ENCODE results near the gene COL19A1. TPM values are rescaled to one million over a fixed set of nuclear protein-coding genes. Genes with fewer than 3 reads are reported as not detected.

Gene COL19A1
- total and polyA plus RNA-seq, 3 donors from 2014 or later: 0.30 to 2.5 (median 1.4) TPM

GRCh38 chr6:70175770-70176169 is 309.4 kb downstream of the COL19A1 start:
- Histone ChIP-seq H3K9me3 (no peaks in the 10 kb centered on the region), H3K27ac (no peak overlapping the region), H3K36me3 (ENCODE audit: low read depth, missing control alignments) (no peaks in the 10 kb centered on the region), H3K4me1 (no peaks in the 10 kb centered on the region), H3K4me3 (no peak overlapping the region), H3K27me3 (no peaks in the 10 kb centered on the region)
- DNase-seq: no peak
- intact Hi-C loops (cut with DNase I; ENCODE audit: low total_unique reads): no loop called here
- 56 to 58% methylated on average over 2 of the region's 2 CpGs for WGBS, 2 donors
- TF ChIP-seq POLR2A (IDR thresholded peaks at IDR 0.05): no peak
- TF ChIP-seq CTCF (IDR thresholded peaks at IDR 0.05): no peak

GRCh38 chr6:70176842-70177550 is 310.6 kb downstream of the COL19A1 start:
- no peak for DNase-seq
- TF ChIP-seq POLR2A (IDR thresholded peaks at IDR 0.05): no peak
- no peak for TF ChIP-seq CTCF (IDR thresholded peaks at IDR 0.05)
- no peak overlapping the region for H3K4me3 ChIP-seq
- H3K27me3 ChIP-seq: no peaks in the 10 kb centered on the region
- intact Hi-C loops (cut with DNase I; ENCODE audit: low total_unique reads): no loop called here
- 82 to 89% methylated on average over 3 of the region's 3 CpGs for WGBS, 2 donors
- no peaks in the 10 kb centered on the region for H3K4me1 ChIP-seq
- no peaks in the 10 kb centered on the region for H3K36me3 ChIP-seq (ENCODE audit: low read depth, missing control alignments)
- H3K9me3 ChIP-seq: no peaks in the 10 kb centered on the region
- no peak overlapping the region for H3K27ac ChIP-seq

GRCh38 chr6:70180183-70180900 is 314.0 kb downstream of the COL19A1 start:
- 88 to 91% methylated on average over 2 of the region's 2 CpGs for WGBS, 2 donors
- no peak overlapping the region for H3K27ac ChIP-seq
- no peaks in the 10 kb centered on the region for H3K27me3 ChIP-seq
- no peak for DNase-seq
- H3K9me3 ChIP-seq: no peaks in the 10 kb centered on the region
- no peaks in the 10 kb centered on the region for H3K36me3 ChIP-seq (ENCODE audit: low read depth, missing control alignments)
- TF ChIP-seq POLR2A (IDR thresholded peaks at IDR 0.05) (no peak), CTCF (IDR thresholded peaks at IDR 0.05) (no peak)
- intact Hi-C loops (cut with DNase I; ENCODE audit: low total_unique reads): no loop called here
- no peak overlapping the region for H3K4me3 ChIP-seq
- no peaks in the 10 kb centered on the region for H3K4me1 ChIP-seq

GRCh38 chr6:70180901-70181599 is 314.7 kb downstream of the COL19A1 start:
- no peak for DNase-seq
- no peak overlapping the region for H3K4me3 ChIP-seq

More at GRCh38 chr6:70180901-70181599, 314.7 kb downstream of the COL19A1 start:
- TF ChIP-seq POLR2A (IDR thresholded peaks at IDR 0.05): no peak
- TF ChIP-seq CTCF (IDR thresholded peaks at IDR 0.05): no peak
- WGBS, 2 donors: 70 to 100% methylated on average over 1 of the region's 1 CpG
- no peaks in the 10 kb centered on the region for H3K4me1 ChIP-seq
- no peak overlapping the region for H3K27ac ChIP-seq
- H3K9me3 ChIP-seq: no peaks in the 10 kb centered on the region
- no peaks in the 10 kb centered on the region for H3K27me3 ChIP-seq
- no peaks in the 10 kb centered on the region for H3K36me3 ChIP-seq (ENCODE audit: low read depth, missing control alignments)
- intact Hi-C loops (cut with DNase I; ENCODE audit: low total_unique reads): no loop called here
